GM12878 (cell line): ENCODE results near the gene NUAK2. TPM values are rescaled to one million over a fixed set of nuclear protein-coding genes. Genes with fewer than 3 reads are reported as not detected.

Source experiments
- ATAC-seq: fragments of 200-7000 bp; cut with Tn5 transposase; 3 replicates; pipeline ENCODE4 v1.9.1; 2020; ENCODE audit warnings: mild to moderate bottlenecking, moderate library complexity
- BruUV-seq: library from RNA; stranded (reverse); fragments of 400-500 nt; replicated peaks from 2 replicates; lab custom pipeline; 2021; lab: Mats Ljungman, UMichigan
- CTCF ChIA-PET: fragments of 300-600 bp; sonication (Branson Sonifier 250); formaldehyde crosslinking; extraction: SDS; loops from one replicate; lab custom pipeline; 2021; ENCODE audit warnings: inconsistent platforms; lab: Yijun Ruan, JAX
- POLR2A ChIA-PET: fragments of 350-600 bp; formaldehyde crosslinking; extraction: SDS; loops from one replicate; lab custom pipeline; 2021; ENCODE audit warnings: inconsistent platforms; lab: Charles Lee
- RAD21 ChIA-PET: fragments of 300-600 bp; sonication (Branson Sonifier 250); formaldehyde crosslinking; loops from one replicate; lab custom pipeline; 2023; ENCODE audit warnings: antibody characterized with exemption; ENCODE audit not compliant: unreplicated experiment; lab: Charles Lee
- SMC1A ChIA-PET: fragments of 300-600 bp; sonication (Branson Sonifier 250); formaldehyde crosslinking; loops from one replicate; lab custom pipeline; 2023; ENCODE audit not compliant: unreplicated experiment, uncharacterized antibody; lab: Charles Lee
- DNase-seq: peaks from one replicate; pipeline ENCODE4 v3.0.0-alpha.2; 2011; ENCODE audit warnings: low read depth, low spot score
- FAIRE-seq: peaks from 3 replicates; lab custom pipeline; 2011; peaks lifted over from hg19 to GRCh38; lab: Jason Lieb, UNC
- H2AFZ ChIP-seq: 2 replicates; pipeline ENCODE4 v1.6.0; 2011; ENCODE audit warnings: low read depth, low read length, control low read depth; ENCODE audit not compliant: control insufficient read depth
- H3K27ac ChIP-seq: 2 replicates; pipeline ENCODE4 v1.5.1; 2011; ENCODE audit warnings: control low read depth; ENCODE audit not compliant: control insufficient read depth, insufficient read depth
- H3K27me3 ChIP-seq, 2 experiments: replicated peaks in 1 of 2; 2 replicates each; pipeline versions ENCODE4 v1.6.0 to v1.6.1; 2011; ENCODE audit warnings: low read length in 1 of 2; ENCODE audit not compliant: control insufficient read depth in 2 of 2, insufficient read depth in 2 of 2
- H3K36me3 ChIP-seq, 2 experiments: 2 replicates each; pipeline ENCODE4 v1.5.1; 2011; ENCODE audit warnings: low read length in 1 of 2; ENCODE audit not compliant: control insufficient read depth in 2 of 2, insufficient read depth in 2 of 2
- H3K4me1 ChIP-seq: 2 replicates; pipeline ENCODE4 v1.6.1; 2011; ENCODE audit warnings: mild to moderate bottlenecking, low read length, moderate library complexity, mixed read lengths; ENCODE audit not compliant: control insufficient read depth, insufficient read depth
- H3K4me2 ChIP-seq: 2 replicates; pipeline ENCODE4 v1.6.0; 2011; ENCODE audit warnings: control low read depth; ENCODE audit not compliant: control insufficient read depth, insufficient read depth
- H3K4me3 ChIP-seq: fragments of 200-600 bp; sonication (generic); 2 replicates; pipeline ENCODE4 v1.5.1; 2016
- H3K79me2 ChIP-seq: 2 replicates; pipeline ENCODE4 v1.6.0; 2011; ENCODE audit warnings: low read length; ENCODE audit not compliant: control insufficient read depth, insufficient read depth
- H3K9ac ChIP-seq: 2 replicates; pipeline ENCODE4 v1.8.0; 2011; ENCODE audit warnings: low read length, control low read depth, mixed read lengths; ENCODE audit not compliant: control insufficient read depth, insufficient read depth
- H3K9me3 ChIP-seq: replicated peaks from 3 replicates; pipeline ENCODE4 v1.5.1; 2011; ENCODE audit warnings: mild to moderate bottlenecking, low read length; ENCODE audit not compliant: control insufficient read depth, insufficient read depth
- H4K20me1 ChIP-seq: 2 replicates; pipeline ENCODE4 v1.6.0; 2011; ENCODE audit not compliant: control insufficient read depth, insufficient read depth
- CHD1 ChIP-seq: IDR thresholded peaks from 2 replicates; pipeline ENCODE4 v1.6.1; 2012; ENCODE audit warnings: low read depth, low read length, improper control_type of control experiment
- EZH2 ChIP-seq: IDR thresholded peaks from 2 replicates; pipeline ENCODE4 v1.6.1; 2012; ENCODE audit warnings: low read depth, mild to moderate bottlenecking, control low read depth, inconsistent platforms, low read length, borderline replicate concordance; ENCODE audit not compliant: control insufficient read depth
- FOS ChIP-seq: IDR thresholded peaks from 3 replicates; pipeline ENCODE4 v1.6.1; 2011; ENCODE audit warnings: borderline replicate concordance; ENCODE audit not compliant: insufficient read length; ENCODE audit errors: extremely low read depth
- GATAD2B ChIP-seq: fragments of 450-650 bp; conservative IDR thresholded peaks from 2 replicates; pipeline ENCODE4 v1.6.1; 2017; ENCODE audit warnings: low read depth, mild to moderate bottlenecking, moderate library complexity
- HCFC1 ChIP-seq: fragments of 150-350 bp; IDR thresholded peaks from 2 replicates; pipeline ENCODE4 v1.6.1; 2014; ENCODE audit warnings: low read length
- HDGF ChIP-seq: fragments of 450-650 bp; IDR thresholded peaks from 2 replicates; pipeline ENCODE4 v1.6.1; 2016; ENCODE audit warnings: antibody characterized with exemption
- KLF5 ChIP-seq: fragments of 450-650 bp; IDR thresholded peaks from 2 replicates; pipeline ENCODE4 v1.6.1; 2014; ENCODE audit warnings: mild to moderate bottlenecking; ENCODE audit not compliant: partially characterized antibody
- NFIC ChIP-seq: IDR thresholded peaks from 2 replicates; pipeline ENCODE4 v1.6.1; 2012; ENCODE audit warnings: low read depth, mild to moderate bottlenecking, inconsistent platforms, low read length, moderate library complexity
- NRF1 ChIP-seq: conservative IDR thresholded peaks from 2 replicates; pipeline ENCODE4 v1.6.1; 2011; ENCODE audit warnings: mild to moderate bottlenecking, low read depth, low read length, improper control_type of control experiment
- SMAD5 ChIP-seq: IDR thresholded peaks from 2 replicates; pipeline ENCODE4 v1.6.1; 2016; ENCODE audit warnings: antibody characterized with exemption, low read depth
- SMARCA5 ChIP-seq: fragments of 450-650 bp; IDR thresholded peaks from 2 replicates; pipeline ENCODE4 v1.6.1; 2017; ENCODE audit warnings: mild to moderate bottlenecking
- STAT1 ChIP-seq: fragments of 450-650 bp; conservative IDR thresholded peaks from 2 replicates; pipeline ENCODE4 v1.6.1; 2014; ENCODE audit warnings: antibody characterized with exemption, mild to moderate bottlenecking
- ZBED1 ChIP-seq: IDR thresholded peaks from 2 replicates; pipeline ENCODE4 v1.6.1; 2016; ENCODE audit warnings: borderline replicate concordance
- WGBS: methylation state at CpG from one replicate; pipeline ENCODE4 v1.1.6; 2016; ENCODE audit warnings: low lambda C conversion rate; ENCODE audit not compliant: insufficient replicate concordance, insufficient coverage; ENCODE audit errors: missing lambda C conversion rate; 5-methylcytosine and 5-hydroxymethylcytosine counted together
- in situ Hi-C: fragments of 300-500 bp; cut with MboI; formaldehyde crosslinking; loops from 9 replicates; pipeline ENCODE4 v1.14.3; 2018; ENCODE audit warnings: mixed read lengths
- intact Hi-C: fragments of 100-400 bp; cut with micrococcal nuclease; formaldehyde crosslinking; loops from one replicate; pipeline ENCODE4 v1.14.2; 2022; ENCODE audit not compliant: unreplicated experiment
- polyA plus RNA-seq, 11 experiments: library from polyadenylated mRNA; depleted of rRNA in 4 of 11; unstranded in 6 of 11; stranded (reverse) in 5 of 11; fragments of >200 nt; fragmentation: Nextera tagmentation in 4 of 11; fragmentation: Illumina TruSeq in 1 of 11; extraction: Ambion mirVana in 4 of 11; extraction: Trizol in 1 of 11; gene quantifications; 1 replicate in 1 of 11; 2 replicates in 10 of 11; pipeline versions ENCODE4 v1.2.1 to v1.2.3, GENCODE V29; 2011 to 2016; ENCODE audit warnings: inconsistent platforms in 2 of 11, missing spikeins in 2 of 11, low read depth in 1 of 11
- total RNA-seq, 4 experiments: library from RNA; depleted of rRNA in 3 of 4; stranded (reverse); fragments of >200 nt in 3 of 4; fragmentation: Illumina TruSeq in 1 of 4; extraction: Trizol in 1 of 4; gene quantifications; 2 replicates each; pipeline versions ENCODE4 v1.2.1 to v1.2.3, GENCODE V29; 2013 to 2021
- TF ChIP-seq, protein P1 (sequence below): IDR thresholded peaks from 2 replicates; pipeline ENCODE4 v1.6.1; 2012; ENCODE audit warnings: low read depth, low read length, improper control_type of control experiment
- TF ChIP-seq, protein P2 (sequence below): IDR thresholded peaks from 2 replicates; pipeline ENCODE4 v1.6.1; 2011; ENCODE audit warnings: low read depth, low read length, improper control_type of control experiment, borderline replicate concordance
- TF ChIP-seq, protein P3 (sequence below): fragments of 450-650 bp; IDR thresholded peaks from 2 replicates; pipeline ENCODE4 v1.6.1; 2017; ENCODE audit warnings: low read depth, mild to moderate bottlenecking, moderate library complexity
- TF ChIP-seq, protein P4 (sequence below): IDR thresholded peaks from 2 replicates; pipeline ENCODE4 v1.6.1; 2011; ENCODE audit warnings: borderline replicate concordance, low read depth, mild to moderate bottlenecking, moderate library complexity, low read length; ENCODE audit not compliant: insufficient read depth, poor library complexity, severe bottlenecking

The NUAK2 gene
- total and polyA plus RNA-seq, 10 of the 15 experiments (the other 5 are each of a cell fraction or from before 2014, with no cell fraction given), result 0.27 to 3.0 (median 1.2) TPM

DNA sequence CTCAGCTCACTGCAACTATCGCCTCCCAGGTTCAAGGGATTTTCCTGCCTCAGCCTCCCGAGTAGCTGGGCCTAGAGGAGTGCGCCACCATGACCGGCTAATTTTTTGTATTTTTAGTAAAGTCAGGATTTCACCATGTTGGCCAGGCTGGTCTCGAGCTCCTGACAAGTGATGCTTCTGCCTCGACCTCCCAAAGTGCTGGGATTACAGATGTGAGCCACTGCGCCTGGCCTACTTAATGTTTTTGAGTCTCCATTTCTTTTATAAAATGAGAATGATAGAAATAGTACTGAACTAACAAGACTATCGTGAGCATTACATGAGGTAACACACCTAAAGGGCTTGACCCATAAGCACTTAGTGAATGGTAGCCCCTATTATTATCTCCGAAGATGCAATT lies 21.4 kb downstream of the NUAK2 start:
- POLR2A ChIA-PET, result interaction anchor here (1.2 to 2.5 kb wide), 2 partner anchors 11 to 15 kb away, joined by 6 to 9 read pairs; no protein-coding TSS in a partner anchor
- CTCF ChIA-PET, result interaction anchor here (1.4 to 59.5 kb wide), 2 partner anchors 30 to 35 kb away, joined by 3 to 2333 read pairs; no protein-coding TSS in a partner anchor
- Histone ChIP-seq H2AFZ (no peak overlapping the region), H3K36me3 (no peaks in the 10 kb centered on the region; a peak in 1 of 4 replicates), H3K4me3 (no peak overlapping the region), H3K27me3 (no peaks in the 10 kb centered on the region; a peak in 1 of 4 replicates), H3K9me3 (no peaks in the 10 kb centered on the region), H4K20me1 (no peaks in the 10 kb centered on the region), H3K4me2 (no peak overlapping the region), H3K79me2 (no peaks in the 10 kb centered on the region), H3K27ac (no peak overlapping the region), H3K9ac (no peak overlapping the region), H3K4me1 (no peaks in the 10 kb centered on the region)
- SMC1A ChIA-PET, result interaction anchor here (1.0 to 2.2 kb wide), 5 partner anchors 12 to 25 kb away, joined by 3 to 12 read pairs (median 4); no protein-coding TSS in a partner anchor
- in situ Hi-C loops, result no loop called here
- BruUV-seq, result no TSS peak
- TF ChIP-seq FOS (no peak), NRF1 (no peak), SMARCA5 (no peak), SMAD5 (no peak), HCFC1 (no peak), GATAD2B (no peak), EZH2 (no peak), HDGF (no peak), STAT1 (no peak), KLF5 (no peak), CHD1 (no peak), NFIC (no peak), ZBED1 (no peak)
- TF ChIP-seq, protein P1, sequence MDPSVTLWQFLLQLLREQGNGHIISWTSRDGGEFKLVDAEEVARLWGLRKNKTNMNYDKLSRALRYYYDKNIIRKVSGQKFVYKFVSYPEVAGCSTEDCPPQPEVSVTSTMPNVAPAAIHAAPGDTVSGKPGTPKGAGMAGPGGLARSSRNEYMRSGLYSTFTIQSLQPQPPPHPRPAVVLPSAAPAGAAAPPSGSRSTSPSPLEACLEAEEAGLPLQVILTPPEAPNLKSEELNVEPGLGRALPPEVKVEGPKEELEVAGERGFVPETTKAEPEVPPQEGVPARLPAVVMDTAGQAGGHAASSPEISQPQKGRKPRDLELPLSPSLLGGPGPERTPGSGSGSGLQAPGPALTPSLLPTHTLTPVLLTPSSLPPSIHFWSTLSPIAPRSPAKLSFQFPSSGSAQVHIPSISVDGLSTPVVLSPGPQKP, result no peak
- TF ChIP-seq, protein P2, sequence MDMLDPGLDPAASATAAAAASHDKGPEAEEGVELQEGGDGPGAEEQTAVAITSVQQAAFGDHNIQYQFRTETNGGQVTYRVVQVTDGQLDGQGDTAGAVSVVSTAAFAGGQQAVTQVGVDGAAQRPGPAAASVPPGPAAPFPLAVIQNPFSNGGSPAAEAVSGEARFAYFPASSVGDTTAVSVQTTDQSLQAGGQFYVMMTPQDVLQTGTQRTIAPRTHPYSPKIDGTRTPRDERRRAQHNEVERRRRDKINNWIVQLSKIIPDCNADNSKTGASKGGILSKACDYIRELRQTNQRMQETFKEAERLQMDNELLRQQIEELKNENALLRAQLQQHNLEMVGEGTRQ, result no peak
- TF ChIP-seq, protein P3, sequence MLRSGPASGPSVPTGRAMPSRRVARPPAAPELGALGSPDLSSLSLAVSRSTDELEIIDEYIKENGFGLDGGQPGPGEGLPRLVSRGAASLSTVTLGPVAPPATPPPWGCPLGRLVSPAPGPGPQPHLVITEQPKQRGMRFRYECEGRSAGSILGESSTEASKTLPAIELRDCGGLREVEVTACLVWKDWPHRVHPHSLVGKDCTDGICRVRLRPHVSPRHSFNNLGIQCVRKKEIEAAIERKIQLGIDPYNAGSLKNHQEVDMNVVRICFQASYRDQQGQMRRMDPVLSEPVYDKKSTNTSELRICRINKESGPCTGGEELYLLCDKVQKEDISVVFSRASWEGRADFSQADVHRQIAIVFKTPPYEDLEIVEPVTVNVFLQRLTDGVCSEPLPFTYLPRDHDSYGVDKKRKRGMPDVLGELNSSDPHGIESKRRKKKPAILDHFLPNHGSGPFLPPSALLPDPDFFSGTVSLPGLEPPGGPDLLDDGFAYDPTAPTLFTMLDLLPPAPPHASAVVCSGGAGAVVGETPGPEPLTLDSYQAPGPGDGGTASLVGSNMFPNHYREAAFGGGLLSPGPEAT, result no peak
- TF ChIP-seq, protein P4, sequence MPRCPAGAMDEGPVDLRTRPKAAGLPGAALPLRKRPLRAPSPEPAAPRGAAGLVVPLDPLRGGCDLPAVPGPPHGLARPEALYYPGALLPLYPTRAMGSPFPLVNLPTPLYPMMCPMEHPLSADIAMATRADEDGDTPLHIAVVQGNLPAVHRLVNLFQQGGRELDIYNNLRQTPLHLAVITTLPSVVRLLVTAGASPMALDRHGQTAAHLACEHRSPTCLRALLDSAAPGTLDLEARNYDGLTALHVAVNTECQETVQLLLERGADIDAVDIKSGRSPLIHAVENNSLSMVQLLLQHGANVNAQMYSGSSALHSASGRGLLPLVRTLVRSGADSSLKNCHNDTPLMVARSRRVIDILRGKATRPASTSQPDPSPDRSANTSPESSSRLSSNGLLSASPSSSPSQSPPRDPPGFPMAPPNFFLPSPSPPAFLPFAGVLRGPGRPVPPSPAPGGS, result no peak
- RAD21 ChIA-PET, result interaction anchor here (0.7 to 2.1 kb wide), 4 partner anchors 13 to 26 kb away, joined by 3 to 7 read pairs (median 5); no protein-coding TSS in a partner anchor
- FAIRE-seq, result no peak
- DNase-seq, result no peak
- intact Hi-C loops, result no loop called here
- ATAC-seq, result no peak
- 51% methylated on average over 9 of the region's 9 CpGs for whole genome bisulfite sequencing
